Fibroblast of lung (primary cell): ENCODE results near the gene ZFAND5. TPM values are rescaled to one million over a fixed set of nuclear protein-coding genes. Genes with fewer than 3 reads are reported as not detected.

Source experiments
- DNase-seq, 2 donors: peaks; one replicate each; pipeline versions ENCODE4 v3.0.0 to v3.0.0-alpha.2; 2010; ENCODE audit warnings: low read depth in 2 of 2
- H2AFZ ChIP-seq: 2 replicates; pipeline ENCODE4 v1.5.1; 2012; ENCODE audit warnings: low read length, control low read depth, inconsistent platforms
- H3K27ac ChIP-seq: 2 replicates; pipeline ENCODE4 v1.5.1; 2011; ENCODE audit warnings: low read length, control low read depth; ENCODE audit not compliant: insufficient read depth
- H3K27me3 ChIP-seq: 2 replicates; pipeline ENCODE4 v1.5.1; 2011; ENCODE audit warnings: mild to moderate bottlenecking, low read length; ENCODE audit not compliant: control insufficient read depth, insufficient read depth
- H3K36me3 ChIP-seq: 2 replicates; pipeline ENCODE4 v1.5.1; 2011; ENCODE audit warnings: low read length; ENCODE audit not compliant: control insufficient read depth, insufficient read depth
- H3K4me1 ChIP-seq: 2 replicates; pipeline ENCODE4 v1.5.1; 2011; ENCODE audit warnings: low read length; ENCODE audit not compliant: control insufficient read depth, insufficient read depth; ENCODE audit errors: extremely low read depth
- H3K4me2 ChIP-seq: 2 replicates; pipeline ENCODE4 v1.5.1; 2011; ENCODE audit warnings: low read length, control low read depth; ENCODE audit not compliant: insufficient read depth; ENCODE audit errors: extremely low read depth
- H3K4me3 ChIP-seq, 4 experiments: fragments of 200-600 bp in 1 of 4; sonication (generic) in 1 of 4; replicated peaks in 1 of 4; 2 replicates each; pipeline ENCODE4 v1.5.1; 2011 to 2016; ENCODE audit warnings: low read length in 4 of 4, low read depth in 3 of 4, mild to moderate bottlenecking in 3 of 4, control low read depth in 2 of 4, inconsistent platforms in 1 of 4, mixed read lengths in 1 of 4; ENCODE audit not compliant: insufficient read depth in 1 of 4; ENCODE audit errors: control extremely low read depth in 1 of 4
- H3K79me2 ChIP-seq: 2 replicates; pipeline ENCODE4 v1.5.1; 2012; ENCODE audit warnings: mild to moderate bottlenecking, low read length, inconsistent platforms; ENCODE audit not compliant: control insufficient read depth, insufficient read depth
- H3K9ac ChIP-seq: 2 replicates; pipeline ENCODE4 v1.5.1; 2011; ENCODE audit warnings: mild to moderate bottlenecking, low read length, control low read depth; ENCODE audit not compliant: insufficient read depth
- H3K9me3 ChIP-seq: 2 replicates; pipeline ENCODE4 v1.5.1; 2012; ENCODE audit warnings: low read depth, low read length; ENCODE audit not compliant: control insufficient read depth, insufficient read depth
- H4K20me1 ChIP-seq: 2 replicates; pipeline ENCODE4 v1.5.1; 2011; ENCODE audit warnings: low read length; ENCODE audit not compliant: control insufficient read depth, insufficient read depth; ENCODE audit errors: extremely low read depth
- CTCF ChIP-seq, 2 donors: IDR thresholded peaks in 1 of 2; conservative IDR thresholded peaks in 1 of 2; 1 replicate in 1 of 2; 2 replicates in 1 of 2; pipeline ENCODE4 v1.5.1; 2011 to 2012; ENCODE audit warnings: low read length in 2 of 2, control low read depth in 1 of 2, inconsistent platforms in 1 of 2, low read depth in 1 of 2, mild to moderate bottlenecking in 1 of 2
- EZH2 ChIP-seq: IDR thresholded peaks from 2 replicates; pipeline ENCODE4 v1.5.1; 2012; ENCODE audit warnings: low read length, control low read depth, mild to moderate bottlenecking; ENCODE audit errors: missing control alignments
- polyA plus RNA-seq, 2 donors: library from polyadenylated mRNA; depleted of rRNA in 1 of 2; stranded (reverse) in 1 of 2; unstranded in 1 of 2; fragments of >200 nt; gene quantifications; 2 replicates each; pipeline ENCODE4 v1.2.1, GENCODE V29; 2011 to 2012; ENCODE audit warnings: missing spikeins in 1 of 2
- total RNA-seq: library from RNA; depleted of rRNA; stranded (reverse); fragments of >200 nt; gene quantifications from 2 replicates; pipeline ENCODE4 v1.2.1, GENCODE V29; 2014

The ZFAND5 gene
- total and polyA plus RNA-seq, 2 donors (not counting 1 experiment from before 2014, with no cell fraction given) = 153 to 159 TPM

- H3K4me1 ChIP-seq = peaks cover 7% of the 10 kb centered on the region
- TF ChIP-seq CTCF (conservative IDR thresholded peaks at IDR 0.05 in 1 of 2, IDR thresholded peaks at IDR 0.05 in 1 of 2; ENCODE audit: low read depth in 1 of 2, low read length in 2 of 2) (no peak), EZH2 (no peak)
- no peak overlapping the region for H3K4me3 ChIP-seq
- DNase-seq = peak; percentile 25 to 41
- H3K27me3 ChIP-seq = no peaks in the 10 kb centered on the region
- H4K20me1 ChIP-seq = no peaks in the 10 kb centered on the region
- H3K4me2 ChIP-seq = no peak overlapping the region
- H3K9ac ChIP-seq = no peak overlapping the region
- no peaks in the 10 kb centered on the region for H3K9me3 ChIP-seq
- no peak overlapping the region for H2AFZ ChIP-seq
- no peaks in the 10 kb centered on the region for H3K36me3 ChIP-seq
- no peak overlapping the region for H3K27ac ChIP-seq
- H3K79me2 ChIP-seq = no peaks in the 10 kb centered on the region
Measured at GRCh38 chr9:72384710-72385485, 19.9 kb upstream of the ZFAND5 start.

- peak; percentile 81 to 98 for DNase-seq
- no peak overlapping the region for H3K27ac ChIP-seq
- H3K36me3 ChIP-seq = no peaks in the 10 kb centered on the region
- H2AFZ ChIP-seq = no peak overlapping the region
- H3K9me3 ChIP-seq = no peaks in the 10 kb centered on the region
- no peaks in the 10 kb centered on the region for H4K20me1 ChIP-seq
- TF ChIP-seq CTCF (conservative IDR thresholded peaks at IDR 0.05 in 1 of 2, IDR thresholded peaks at IDR 0.05 in 1 of 2; ENCODE audit: low read depth in 1 of 2, low read length in 2 of 2) = no peak
- TF ChIP-seq EZH2 = no peak
- H3K27me3 ChIP-seq = no peaks in the 10 kb centered on the region
- no peaks in the 10 kb centered on the region for H3K79me2 ChIP-seq
- H3K4me3 ChIP-seq = no peak overlapping the region
- no peak overlapping the region for H3K4me2 ChIP-seq
- H3K9ac ChIP-seq = no peak overlapping the region
- H3K4me1 ChIP-seq = peaks cover 7% of the 10 kb centered on the region
Measured at GRCh38 chr9:72383978-72384709, 19.1 kb upstream of the ZFAND5 start.

- Histone ChIP-seq H3K27me3 (no peaks in the 10 kb centered on the region), H3K27ac (no peak overlapping the region), H3K4me1 (peaks cover 7% of the 10 kb centered on the region), H4K20me1 (no peaks in the 10 kb centered on the region), H2AFZ (no peak overlapping the region), H3K36me3 (no peaks in the 10 kb centered on the region), H3K9me3 (no peaks in the 10 kb centered on the region), H3K79me2 (no peaks in the 10 kb centered on the region), H3K4me3 (no peak overlapping the region), H3K4me2 (no peak overlapping the region), H3K9ac (no peak overlapping the region)
- TF ChIP-seq EZH2 (no peak), CTCF (conservative IDR thresholded peaks at IDR 0.05 in 1 of 2, IDR thresholded peaks at IDR 0.05 in 1 of 2; ENCODE audit: low read depth in 1 of 2, low read length in 2 of 2) (no peak)
- peak; percentile 34 to 67 for DNase-seq
Measured at GRCh38 chr9:72382405-72382804, 17.4 kb upstream of the ZFAND5 start.
